ENCODE results near the gene CLIC3. TPM values are rescaled to one million over a fixed set of nuclear protein-coding genes. Genes with fewer than 3 reads are reported as not detected.
A peak's percentile ranks its signal among the peaks of the same experiment; 100 is the strongest.

The CLIC3 gene
- total and polyA plus RNA-seq, 11 donors = 1.5 to 16.7 (median 5.0) TPM

GRCh38 chr9:136949239-136949816, 47.0 kb downstream of the CLIC3 start:
- TF ChIP-seq CTCF (IDR thresholded peaks at IDR 0.05) (no peak), POLR2A (IDR thresholded peaks at IDR 0.05) (no peak)
- H3K27ac ChIP-seq = peak overlapping the region; percentile 71 to 98 (median 90)
- no peaks in the 10 kb centered on the region for H3K9me3 ChIP-seq
- intact Hi-C loops (cut with DNase I) = loop anchor here in 8 of 10 donors (1.0 to 5.0 kb wide), 9 partner anchors 28 to 157 kb away; partner anchors contain the start of genes PAXX (in 3 of the 8), ABCA2 (in 1 of the 8), CLIC3 (in 1 of the 8) and FUT7 (in 1 of the 8)
- no peaks in the 10 kb centered on the region for H3K27me3 ChIP-seq
- 2 to 21% (median 16%) methylated on average over 12 to 22 of the region's 22 CpGs for WGBS, 4 donors
- no peaks in the 10 kb centered on the region for H3K36me3 ChIP-seq
- peak in 1 of 4 donors; percentile 0 for ATAC-seq
- peak in 1 of 5 donors; percentile 58 for DNase-seq
- H3K4me3 ChIP-seq = peak overlapping the region; percentile 35 to 75 (median 71)
- H3K4me1 ChIP-seq = peaks cover 0 to 60% (median 27%) of the 10 kb centered on the region in 12 donors

- intact Hi-C loops (cut with DNase I) = loop anchor here (1.0 to 5.0 kb wide), 10 partner anchors 34 to 156 kb away; partner anchors contain the start of genes PAXX (in 3 of the 10), ABCA2 (in 1 of the 10), CLIC3 (in 1 of the 10) and FUT7 (in 1 of the 10)
- Histone ChIP-seq H3K4me3 (no peak overlapping the region), H3K27me3 (no peaks in the 10 kb centered on the region), H3K4me1 (peaks cover 2 to 68% (median 34%) of the 10 kb centered on the region in 12 donors), H3K9me3 (no peaks in the 10 kb centered on the region), H3K36me3 (peaks cover 0 to 4% (median 1%) of the 10 kb centered on the region in 9 donors), H3K27ac (peak overlapping the region in 8 of 12 donors; percentile 1 to 92 (median 52))
- ATAC-seq (peak in 1 of 4 donors; percentile 40), DNase-seq (peak; percentile 73 to 86 (median 77))
- whole genome bisulfite sequencing, 4 donors = 22 to 30% (median 27%) methylated on average over 10 to 15 of the region's 15 CpGs
- TF ChIP-seq CTCF (IDR thresholded peaks at IDR 0.05) (peak; percentile 41 to 77 (median 69)), POLR2A (IDR thresholded peaks at IDR 0.05) (no peak)
Observed at GRCh38 chr9:136947955-136948510, 48.3 kb downstream of the CLIC3 start.

GRCh38 chr9:136947028-136947891, 49.1 kb downstream of the CLIC3 start:
- Histone ChIP-seq H3K4me1 (peaks cover 4 to 68% (median 38%) of the 10 kb centered on the region in 12 donors), H3K36me3 (peaks cover 1 to 12% (median 9%) of the 10 kb centered on the region in 9 donors), H3K27me3 (no peaks in the 10 kb centered on the region), H3K9me3 (no peaks in the 10 kb centered on the region), H3K27ac (peak overlapping the region in 8 of 12 donors; percentile 1 to 92 (median 52)), H3K4me3 (no peak overlapping the region)
- TF ChIP-seq CTCF (IDR thresholded peaks at IDR 0.05) = no peak
- no peak for TF ChIP-seq POLR2A (IDR thresholded peaks at IDR 0.05)
- intact Hi-C loops (cut with DNase I) = loop anchor here in 8 of 10 donors (2.0 to 5.0 kb wide), 9 partner anchors 35 to 155 kb away; partner anchors contain the start of genes PAXX (in 3 of the 8), ABCA2 (in 1 of the 8), CLIC3 (in 1 of the 8) and FUT7 (in 1 of the 8)
- ATAC-seq = no peak
- DNase-seq = peak in 2 of 5 donors; percentile 29 to 63
- 57 to 72% (median 58%) methylated on average over 20 to 26 of the region's 26 CpGs for WGBS, 4 donors
